Fibroblast of lung (primary cell): ENCODE data around the gene ATXN1. TPM values are rescaled to one million over a fixed set of nuclear protein-coding genes. Genes with fewer than 3 reads are reported as not detected.

Experiments used
- DNase-seq, 2 donors: peaks; one replicate each; pipeline versions ENCODE4 v3.0.0 to v3.0.0-alpha.2; 2010; ENCODE audit warnings: low read depth in 2 of 2
- H2AFZ ChIP-seq: 2 replicates; pipeline ENCODE4 v1.5.1; 2012; ENCODE audit warnings: low read length, control low read depth, inconsistent platforms
- H3K27ac ChIP-seq: 2 replicates; pipeline ENCODE4 v1.5.1; 2011; ENCODE audit warnings: low read length, control low read depth; ENCODE audit not compliant: insufficient read depth
- H3K27me3 ChIP-seq: 2 replicates; pipeline ENCODE4 v1.5.1; 2011; ENCODE audit warnings: mild to moderate bottlenecking, low read length; ENCODE audit not compliant: control insufficient read depth, insufficient read depth
- H3K36me3 ChIP-seq: 2 replicates; pipeline ENCODE4 v1.5.1; 2011; ENCODE audit warnings: low read length; ENCODE audit not compliant: control insufficient read depth, insufficient read depth
- H3K4me1 ChIP-seq: 2 replicates; pipeline ENCODE4 v1.5.1; 2011; ENCODE audit warnings: low read length; ENCODE audit not compliant: control insufficient read depth, insufficient read depth; ENCODE audit errors: extremely low read depth
- H3K4me2 ChIP-seq: 2 replicates; pipeline ENCODE4 v1.5.1; 2011; ENCODE audit warnings: low read length, control low read depth; ENCODE audit not compliant: insufficient read depth; ENCODE audit errors: extremely low read depth
- H3K4me3 ChIP-seq, 4 experiments: fragments of 200-600 bp in 1 of 4; sonication (generic) in 1 of 4; replicated peaks in 1 of 4; 2 replicates each; pipeline ENCODE4 v1.5.1; 2011 to 2016; ENCODE audit warnings: low read length in 4 of 4, low read depth in 3 of 4, mild to moderate bottlenecking in 3 of 4, control low read depth in 2 of 4, inconsistent platforms in 1 of 4, mixed read lengths in 1 of 4; ENCODE audit not compliant: insufficient read depth in 1 of 4; ENCODE audit errors: control extremely low read depth in 1 of 4
- H3K79me2 ChIP-seq: 2 replicates; pipeline ENCODE4 v1.5.1; 2012; ENCODE audit warnings: mild to moderate bottlenecking, low read length, inconsistent platforms; ENCODE audit not compliant: control insufficient read depth, insufficient read depth
- H3K9ac ChIP-seq: 2 replicates; pipeline ENCODE4 v1.5.1; 2011; ENCODE audit warnings: mild to moderate bottlenecking, low read length, control low read depth; ENCODE audit not compliant: insufficient read depth
- H3K9me3 ChIP-seq: 2 replicates; pipeline ENCODE4 v1.5.1; 2012; ENCODE audit warnings: low read depth, low read length; ENCODE audit not compliant: control insufficient read depth, insufficient read depth
- H4K20me1 ChIP-seq: 2 replicates; pipeline ENCODE4 v1.5.1; 2011; ENCODE audit warnings: low read length; ENCODE audit not compliant: control insufficient read depth, insufficient read depth; ENCODE audit errors: extremely low read depth
- EZH2 ChIP-seq: IDR thresholded peaks from 2 replicates; pipeline ENCODE4 v1.5.1; 2012; ENCODE audit warnings: low read length, control low read depth, mild to moderate bottlenecking; ENCODE audit errors: missing control alignments
- polyA plus RNA-seq, 2 donors: library from polyadenylated mRNA; depleted of rRNA in 1 of 2; stranded (reverse) in 1 of 2; unstranded in 1 of 2; fragments of >200 nt; gene quantifications; 2 replicates each; pipeline ENCODE4 v1.2.1, GENCODE V29; 2011 to 2012; ENCODE audit warnings: missing spikeins in 1 of 2
- total RNA-seq: library from RNA; depleted of rRNA; stranded (reverse); fragments of >200 nt; gene quantifications from 2 replicates; pipeline ENCODE4 v1.2.1, GENCODE V29; 2014
- TF ChIP-seq, protein P1 (sequence below), 2 donors: IDR thresholded peaks in 1 of 2; conservative IDR thresholded peaks in 1 of 2; 1 replicate in 1 of 2; 2 replicates in 1 of 2; pipeline ENCODE4 v1.5.1; 2011 to 2012; ENCODE audit warnings: low read length in 2 of 2, control low read depth in 1 of 2, inconsistent platforms in 1 of 2, low read depth in 1 of 2, mild to moderate bottlenecking in 1 of 2

ATXN1 gene
- total and polyA plus RNA-seq, 2 donors (not counting 1 experiment from before 2014, with no cell fraction given) = 15.8 to 40.5 TPM

DNA sequence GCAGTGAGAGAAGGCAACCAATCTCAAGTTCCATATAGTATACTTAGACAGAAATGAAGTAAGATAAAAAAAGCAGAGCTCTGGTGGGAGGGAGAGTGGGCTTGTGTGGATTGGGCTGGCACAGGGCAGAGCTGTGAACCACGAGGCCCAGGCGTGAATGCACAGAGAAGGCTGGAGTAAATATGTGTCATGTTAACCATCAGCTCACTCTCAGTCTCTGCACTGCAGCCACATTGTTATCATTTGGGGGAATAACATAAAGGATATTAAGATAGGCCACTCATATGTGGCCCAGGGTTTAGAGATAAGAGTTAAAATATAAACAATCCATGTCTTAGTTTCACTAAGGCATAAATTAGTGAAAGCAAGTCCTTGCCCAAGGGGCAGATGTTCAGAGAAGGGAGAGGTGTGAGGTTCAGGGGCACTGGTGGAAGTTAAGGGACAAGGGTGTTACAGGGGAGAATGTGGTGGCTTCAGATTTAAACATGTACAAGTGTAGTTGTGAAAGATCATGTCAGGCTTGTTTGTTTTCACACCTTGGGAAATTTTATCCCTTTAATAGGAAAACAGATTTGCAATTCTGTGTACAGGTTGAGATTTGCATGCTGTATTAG lies 508.5 kb downstream of the ATXN1 start:
- no peak overlapping the region for H3K4me2 ChIP-seq
- H2AFZ ChIP-seq = no peak overlapping the region
- no peak for DNase-seq
- H3K9me3 ChIP-seq = no peaks in the 10 kb centered on the region
- H3K27me3 ChIP-seq = no peaks in the 10 kb centered on the region
- H3K27ac ChIP-seq = no peak overlapping the region
- no peaks in the 10 kb centered on the region for H3K79me2 ChIP-seq
- H4K20me1 ChIP-seq = no peaks in the 10 kb centered on the region
- no peak overlapping the region for H3K4me3 ChIP-seq
- H3K36me3 ChIP-seq = no peaks in the 10 kb centered on the region
- no peaks in the 10 kb centered on the region for H3K4me1 ChIP-seq
- H3K9ac ChIP-seq = no peak overlapping the region
- TF ChIP-seq, protein P1, sequence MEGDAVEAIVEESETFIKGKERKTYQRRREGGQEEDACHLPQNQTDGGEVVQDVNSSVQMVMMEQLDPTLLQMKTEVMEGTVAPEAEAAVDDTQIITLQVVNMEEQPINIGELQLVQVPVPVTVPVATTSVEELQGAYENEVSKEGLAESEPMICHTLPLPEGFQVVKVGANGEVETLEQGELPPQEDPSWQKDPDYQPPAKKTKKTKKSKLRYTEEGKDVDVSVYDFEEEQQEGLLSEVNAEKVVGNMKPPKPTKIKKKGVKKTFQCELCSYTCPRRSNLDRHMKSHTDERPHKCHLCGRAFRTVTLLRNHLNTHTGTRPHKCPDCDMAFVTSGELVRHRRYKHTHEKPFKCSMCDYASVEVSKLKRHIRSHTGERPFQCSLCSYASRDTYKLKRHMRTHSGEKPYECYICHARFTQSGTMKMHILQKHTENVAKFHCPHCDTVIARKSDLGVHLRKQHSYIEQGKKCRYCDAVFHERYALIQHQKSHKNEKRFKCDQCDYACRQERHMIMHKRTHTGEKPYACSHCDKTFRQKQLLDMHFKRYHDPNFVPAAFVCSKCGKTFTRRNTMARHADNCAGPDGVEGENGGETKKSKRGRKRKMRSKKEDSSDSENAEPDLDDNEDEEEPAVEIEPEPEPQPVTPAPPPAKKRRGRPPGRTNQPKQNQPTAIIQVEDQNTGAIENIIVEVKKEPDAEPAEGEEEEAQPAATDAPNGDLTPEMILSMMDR (conservative IDR thresholded peaks at IDR 0.05 in 1 of 2, IDR thresholded peaks at IDR 0.05 in 1 of 2; ENCODE audit: low read depth in 1 of 2, low read length in 2 of 2) = no peak
- TF ChIP-seq EZH2 = no peak

DNA sequence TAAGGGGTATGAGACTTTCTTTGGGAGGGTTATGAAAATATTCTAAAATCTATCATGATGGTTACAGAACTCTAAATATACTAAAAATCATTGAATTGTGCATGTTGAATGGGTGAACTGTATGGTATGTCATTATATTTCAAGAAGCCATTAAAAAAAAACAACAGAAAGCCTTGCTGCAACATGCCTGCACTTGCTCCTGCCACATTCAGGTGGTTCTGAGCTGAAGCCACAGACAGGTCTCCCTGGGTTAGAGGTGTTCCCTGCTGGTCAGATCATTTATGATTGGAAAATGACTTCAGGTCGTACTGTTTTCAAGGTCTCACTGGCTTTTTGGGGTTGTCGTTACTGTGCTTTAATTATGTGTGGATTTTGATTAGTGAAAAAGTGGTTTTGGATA lies 509.6 kb downstream of the ATXN1 start:
- no peak overlapping the region for H2AFZ ChIP-seq
- no peak overlapping the region for H3K4me3 ChIP-seq
- no peaks in the 10 kb centered on the region for H3K27me3 ChIP-seq
- no peak overlapping the region for H3K9ac ChIP-seq
- TF ChIP-seq, protein P1 (conservative IDR thresholded peaks at IDR 0.05 in 1 of 2, IDR thresholded peaks at IDR 0.05 in 1 of 2; ENCODE audit: low read depth in 1 of 2, low read length in 2 of 2) = no peak
- no peak for TF ChIP-seq EZH2
- no peaks in the 10 kb centered on the region for H3K36me3 ChIP-seq
- H4K20me1 ChIP-seq = no peaks in the 10 kb centered on the region
- no peaks in the 10 kb centered on the region for H3K4me1 ChIP-seq
- no peaks in the 10 kb centered on the region for H3K9me3 ChIP-seq
- no peak overlapping the region for H3K4me2 ChIP-seq
- no peak for DNase-seq
- no peaks in the 10 kb centered on the region for H3K79me2 ChIP-seq
- H3K27ac ChIP-seq = no peak overlapping the region

- no peak for TF ChIP-seq EZH2
- TF ChIP-seq, protein P1 (conservative IDR thresholded peaks at IDR 0.05 in 1 of 2, IDR thresholded peaks at IDR 0.05 in 1 of 2; ENCODE audit: low read depth in 1 of 2, low read length in 2 of 2) = no peak
- no peaks in the 10 kb centered on the region for H4K20me1 ChIP-seq
- H3K4me3 ChIP-seq = no peak overlapping the region
- no peak overlapping the region for H3K27ac ChIP-seq
- no peaks in the 10 kb centered on the region for H3K9me3 ChIP-seq
- H3K4me2 ChIP-seq = no peak overlapping the region
- no peak overlapping the region for H3K9ac ChIP-seq
- H3K79me2 ChIP-seq = no peaks in the 10 kb centered on the region
- H3K4me1 ChIP-seq = no peaks in the 10 kb centered on the region
- peak in 1 of 2 donors; percentile 40 for DNase-seq
- H3K27me3 ChIP-seq = no peaks in the 10 kb centered on the region
- H3K36me3 ChIP-seq = no peaks in the 10 kb centered on the region
- H2AFZ ChIP-seq = no peak overlapping the region
Measured at GRCh38 chr6:16249971-16250370, 511.3 kb downstream of the ATXN1 start.
